GM20431 (cell line): Measurements from ENCODE around the gene PRDM10.

ENCODE experiments used
- in situ Hi-C: fragments of 300-500 bp; cut with MseI, MboI; formaldehyde crosslinking; loops from one replicate; pipeline ENCODE4 v1.15.0; 2020; ENCODE audit warnings: low sequenced_read_pairs; ENCODE audit not compliant: unreplicated experiment

Gene PRDM10, protein sequence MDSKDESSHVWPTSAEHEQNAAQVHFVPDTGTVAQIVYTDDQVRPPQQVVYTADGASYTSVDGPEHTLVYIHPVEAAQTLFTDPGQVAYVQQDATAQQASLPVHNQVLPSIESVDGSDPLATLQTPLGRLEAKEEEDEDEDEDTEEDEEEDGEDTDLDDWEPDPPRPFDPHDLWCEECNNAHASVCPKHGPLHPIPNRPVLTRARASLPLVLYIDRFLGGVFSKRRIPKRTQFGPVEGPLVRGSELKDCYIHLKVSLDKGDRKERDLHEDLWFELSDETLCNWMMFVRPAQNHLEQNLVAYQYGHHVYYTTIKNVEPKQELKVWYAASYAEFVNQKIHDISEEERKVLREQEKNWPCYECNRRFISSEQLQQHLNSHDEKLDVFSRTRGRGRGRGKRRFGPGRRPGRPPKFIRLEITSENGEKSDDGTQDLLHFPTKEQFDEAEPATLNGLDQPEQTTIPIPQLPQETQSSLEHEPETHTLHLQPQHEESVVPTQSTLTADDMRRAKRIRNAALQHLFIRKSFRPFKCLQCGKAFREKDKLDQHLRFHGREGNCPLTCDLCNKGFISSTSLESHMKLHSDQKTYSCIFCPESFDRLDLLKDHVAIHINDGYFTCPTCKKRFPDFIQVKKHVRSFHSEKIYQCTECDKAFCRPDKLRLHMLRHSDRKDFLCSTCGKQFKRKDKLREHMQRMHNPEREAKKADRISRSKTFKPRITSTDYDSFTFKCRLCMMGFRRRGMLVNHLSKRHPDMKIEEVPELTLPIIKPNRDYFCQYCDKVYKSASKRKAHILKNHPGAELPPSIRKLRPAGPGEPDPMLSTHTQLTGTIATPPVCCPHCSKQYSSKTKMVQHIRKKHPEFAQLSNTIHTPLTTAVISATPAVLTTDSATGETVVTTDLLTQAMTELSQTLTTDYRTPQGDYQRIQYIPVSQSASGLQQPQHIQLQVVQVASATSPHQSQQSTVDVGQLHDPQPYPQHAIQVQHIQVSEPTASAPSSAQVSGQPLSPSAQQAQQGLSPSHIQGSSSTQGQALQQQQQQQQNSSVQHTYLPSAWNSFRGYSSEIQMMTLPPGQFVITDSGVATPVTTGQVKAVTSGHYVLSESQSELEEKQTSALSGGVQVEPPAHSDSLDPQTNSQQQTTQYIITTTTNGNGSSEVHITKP

DNA sequence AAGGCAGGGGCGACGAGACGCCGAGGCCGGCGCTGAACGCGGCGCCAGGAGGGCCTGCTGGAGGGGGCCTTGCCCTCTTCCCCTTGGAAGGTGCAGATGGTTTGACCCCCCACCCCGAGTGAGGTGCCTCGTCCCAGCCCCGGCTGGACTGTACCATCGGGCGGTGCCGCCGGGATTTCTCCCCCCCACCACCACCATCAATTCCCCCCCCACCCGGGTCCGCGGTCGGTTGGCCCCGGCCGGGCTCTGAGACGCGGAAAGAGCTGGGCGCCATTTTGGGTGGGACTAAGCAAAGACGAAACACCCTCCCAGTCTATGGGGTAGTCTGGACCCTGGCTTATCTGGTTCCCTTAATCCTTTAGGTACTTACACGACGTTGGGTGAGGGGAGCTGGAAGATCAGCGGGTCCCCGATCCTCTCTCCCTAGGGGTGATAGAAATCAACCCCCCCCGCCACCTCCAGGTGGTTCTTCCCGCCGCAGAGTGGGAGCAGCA, at the start of gene PRDM10:
Gene PRDM10 (minus strand): TSS at position 484 of the 494 bp plus-strand sequence. CDS start 41,871 bp downstream, outside the sequence.
- in situ Hi-C loops = no loop called here

DNA sequence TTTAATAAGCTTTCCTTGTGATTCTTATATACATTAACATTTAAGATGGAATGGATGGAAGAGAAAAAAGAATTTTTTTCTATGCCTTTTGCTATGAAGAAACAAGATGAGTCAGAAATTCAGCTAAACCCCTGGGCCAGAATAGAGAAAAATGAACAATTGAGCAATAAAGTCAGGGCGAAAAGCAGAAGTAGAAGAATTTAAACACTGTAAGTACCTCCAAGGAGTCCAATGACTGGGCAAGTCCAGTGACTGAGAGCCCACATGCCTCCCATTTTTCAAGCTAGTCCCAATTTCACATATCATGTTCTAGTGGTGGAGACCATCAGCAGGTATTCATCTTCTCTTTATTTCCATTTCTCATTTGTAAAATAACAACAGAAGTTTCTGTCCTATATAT, 48.4 kb upstream of the PRDM10 start:
- in situ Hi-C loops = no loop called here

DNA sequence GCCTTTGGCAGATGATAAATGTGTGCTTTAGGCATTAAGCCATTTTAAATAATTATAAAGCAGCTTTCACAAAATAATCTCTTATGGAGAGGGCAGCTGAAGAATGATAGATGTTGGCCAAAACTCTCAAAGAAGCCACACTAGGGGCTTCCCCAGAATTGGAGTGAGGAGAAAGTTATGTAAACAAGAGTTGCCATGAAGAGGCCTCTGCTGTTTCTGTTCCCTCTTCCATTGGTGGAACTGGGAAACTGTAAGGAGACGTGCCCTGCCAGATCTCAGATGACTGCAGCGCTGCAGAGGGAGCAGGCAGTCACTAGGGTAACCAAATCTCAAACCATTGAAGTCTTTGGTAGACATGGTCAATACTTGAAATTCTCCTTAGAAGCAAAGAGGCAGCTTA, 47.6 kb upstream of the PRDM10 start:
- in situ Hi-C loops = no loop called here

DNA sequence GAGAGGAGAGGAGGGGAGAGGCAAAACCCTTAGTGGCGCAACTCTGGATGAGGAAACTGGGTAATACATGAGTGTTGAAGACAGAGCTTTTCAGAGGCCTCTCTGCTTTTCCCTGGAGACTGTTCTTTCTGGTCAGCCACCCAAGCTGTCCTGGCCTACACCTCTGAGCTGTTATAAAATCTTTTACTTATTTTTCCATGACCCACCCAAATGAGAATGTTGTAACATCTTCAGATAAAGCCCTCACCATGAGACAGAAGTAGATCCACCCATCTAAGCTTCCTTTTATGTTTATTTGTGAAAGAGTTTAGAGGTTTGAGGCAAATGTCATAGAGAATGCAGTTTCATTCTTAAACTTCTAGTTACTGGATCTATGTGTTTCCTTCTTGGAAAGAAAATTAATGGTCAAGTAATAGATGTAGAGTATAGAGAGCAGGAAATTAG, 46.7 kb upstream of the PRDM10 start:
- in situ Hi-C loops = no loop called here

DNA sequence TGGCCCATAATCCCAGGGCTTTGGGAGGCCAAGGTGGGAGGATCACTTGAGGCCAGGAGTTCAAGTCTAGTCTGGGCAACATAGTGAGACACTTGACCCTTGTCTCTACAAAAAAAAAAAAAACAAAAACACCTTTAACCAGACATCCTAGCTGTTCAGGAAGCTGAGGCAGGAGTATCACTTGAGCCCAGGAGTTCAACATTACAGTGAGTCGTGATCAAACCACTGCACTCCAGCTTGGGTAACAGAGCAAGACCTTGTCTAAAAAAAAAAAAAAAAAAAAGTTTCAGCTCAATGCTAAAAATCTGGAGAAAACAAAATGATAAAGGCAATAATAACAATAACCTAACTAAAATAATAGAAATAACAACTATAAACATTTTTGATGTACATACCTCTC, 44.5 kb upstream of the PRDM10 start:
- in situ Hi-C loops = no loop called here

DNA sequence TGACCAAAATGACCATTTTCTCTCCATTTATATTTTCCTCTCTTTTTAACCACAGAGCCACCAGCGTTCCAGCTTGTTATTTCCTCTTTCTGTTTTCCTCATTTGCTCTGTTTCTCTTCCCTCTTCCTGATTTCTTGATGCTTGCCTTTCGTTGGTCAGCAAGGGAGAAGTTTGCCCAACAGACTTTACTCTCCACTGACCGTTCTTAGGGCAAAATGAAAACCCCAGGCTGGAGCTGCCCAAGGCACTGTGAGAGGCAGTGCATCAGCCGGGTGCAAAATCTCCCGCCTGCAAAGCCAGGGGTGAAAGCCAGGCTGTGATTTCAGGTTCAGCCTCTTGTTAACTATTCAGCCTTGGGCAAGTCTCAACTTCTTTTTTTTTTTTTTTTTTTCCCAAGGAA, 40.9 kb upstream of the PRDM10 start:
- in situ Hi-C loops = no loop called here

DNA sequence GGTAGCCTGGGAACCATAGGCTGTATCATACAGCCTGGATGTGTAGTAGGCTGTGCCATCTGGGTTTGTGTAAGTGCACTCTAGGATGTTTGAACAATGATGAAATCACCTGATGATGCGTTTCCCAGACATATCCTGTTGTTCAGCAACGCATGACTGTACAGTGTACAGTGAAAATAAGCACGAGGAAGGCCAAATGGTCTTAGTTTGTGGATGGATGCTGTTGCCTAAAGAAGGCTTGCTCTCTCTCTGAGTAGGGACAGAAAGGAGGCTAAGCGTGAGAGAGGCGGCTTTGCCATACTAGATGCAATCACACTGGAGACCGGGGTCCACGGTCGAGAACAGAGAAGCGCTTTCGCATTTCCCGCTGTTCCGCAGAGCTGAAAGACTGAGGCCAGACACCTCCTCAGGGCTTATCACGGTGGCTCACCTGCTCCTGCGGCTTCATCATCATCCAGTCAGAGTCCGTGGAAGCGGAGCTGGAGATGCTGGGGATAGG, 39.5 kb upstream of the PRDM10 start:
- in situ Hi-C loops = no loop called here

DNA sequence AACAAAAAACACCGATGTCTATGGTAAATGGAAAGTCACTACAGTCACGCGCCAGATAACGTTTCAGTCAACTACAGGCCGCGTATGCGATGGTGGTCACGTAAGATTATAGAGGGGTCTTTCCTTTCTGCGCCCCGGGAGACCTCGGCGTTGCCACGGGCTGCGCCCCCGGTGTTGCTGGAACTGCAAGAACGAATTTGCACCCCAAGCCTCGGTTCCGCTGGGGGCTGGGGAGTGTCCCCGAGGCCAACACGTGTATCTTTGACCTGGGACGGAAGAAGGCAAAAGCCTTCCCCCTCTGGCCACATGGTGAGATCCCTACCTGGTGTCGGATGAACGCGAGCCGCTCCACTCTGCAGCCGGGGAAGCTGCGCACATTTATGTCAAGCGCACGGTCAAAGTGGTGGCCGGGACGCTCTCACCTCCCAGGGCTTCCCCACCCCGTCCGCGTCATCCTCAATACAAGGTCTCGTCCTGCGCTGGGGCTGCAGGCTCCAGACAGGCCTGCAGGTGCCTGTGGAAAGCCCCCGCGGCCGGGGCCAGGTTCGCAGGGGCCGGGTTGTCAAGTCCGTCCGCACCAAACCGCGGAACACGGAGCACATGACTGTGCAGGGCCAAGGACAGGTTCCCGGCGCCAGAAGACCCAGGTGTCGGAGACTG, 37.8 kb upstream of the PRDM10 start:
- in situ Hi-C loops = no loop called here

DNA sequence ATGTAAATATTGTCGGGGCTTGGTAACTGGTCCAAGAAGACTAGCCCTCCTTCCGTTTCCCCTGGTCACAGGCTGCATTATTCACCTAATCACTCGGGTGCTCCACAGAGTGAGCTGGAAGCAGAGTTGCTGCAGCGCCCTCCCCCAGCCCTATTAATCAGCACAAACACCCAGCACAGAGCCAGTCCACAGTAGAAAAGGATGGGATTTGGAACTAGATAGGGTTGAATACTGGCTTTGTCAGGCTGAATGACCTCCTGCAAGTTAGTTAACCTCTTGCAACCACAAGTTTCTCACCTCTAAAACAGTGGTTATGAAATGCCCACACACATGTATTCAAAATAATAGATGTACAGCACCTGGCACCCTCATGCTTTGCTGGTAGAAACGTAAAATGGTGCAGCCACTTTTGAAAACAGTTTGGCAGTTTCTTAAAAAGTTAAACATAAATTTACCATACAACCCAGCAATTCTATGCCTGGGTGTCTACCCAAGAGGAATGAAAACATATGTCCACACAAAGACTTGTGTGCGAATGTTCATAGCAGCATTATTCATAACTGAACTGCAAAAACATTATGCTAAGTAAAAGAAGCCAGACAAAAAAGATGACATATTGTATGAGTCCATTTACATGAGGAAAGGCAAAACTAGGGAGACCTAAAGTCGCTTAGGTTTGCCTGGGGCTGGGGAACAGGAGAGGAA, 35.4 kb upstream of the PRDM10 start:
- in situ Hi-C loops = no loop called here

DNA sequence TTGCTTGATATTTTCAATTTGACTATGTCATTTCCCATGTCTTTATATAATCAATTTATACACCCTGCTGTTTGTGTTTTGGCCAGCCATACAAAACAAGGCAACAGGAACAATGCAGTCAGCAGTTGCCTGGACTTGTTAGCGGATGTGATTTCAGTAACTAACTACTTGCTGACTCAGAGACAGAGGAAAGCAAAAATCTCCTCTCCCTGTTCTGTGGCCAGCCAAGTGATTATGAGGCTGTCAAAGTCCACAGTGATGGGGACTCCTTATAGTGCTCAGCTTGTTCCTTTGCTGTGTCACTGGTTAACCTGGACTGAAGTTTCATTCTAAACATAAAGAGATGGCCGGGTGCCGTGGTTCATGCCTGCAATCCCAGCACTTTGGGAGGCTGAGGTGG, 34.4 kb upstream of the PRDM10 start:
- in situ Hi-C loops = no loop called here

DNA sequence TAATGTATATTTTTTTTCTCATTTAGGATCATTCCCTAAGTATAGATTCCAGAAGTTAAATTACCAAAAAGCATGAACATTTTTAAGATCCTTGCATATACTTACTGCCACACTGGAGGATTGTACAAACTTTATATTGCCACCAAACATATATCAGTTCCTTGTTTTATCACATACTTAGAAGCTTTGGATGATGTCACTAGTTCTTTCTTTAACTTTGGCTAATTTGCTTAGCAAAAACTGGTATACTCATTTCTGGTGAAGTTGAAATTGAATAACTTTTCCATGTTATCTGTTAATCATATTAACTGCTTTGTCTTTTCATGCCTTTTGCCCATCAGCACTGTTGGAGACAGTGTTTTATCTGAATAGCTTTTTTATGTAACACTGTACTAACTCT, 31.6 kb upstream of the PRDM10 start:
- in situ Hi-C loops = no loop called here

DNA sequence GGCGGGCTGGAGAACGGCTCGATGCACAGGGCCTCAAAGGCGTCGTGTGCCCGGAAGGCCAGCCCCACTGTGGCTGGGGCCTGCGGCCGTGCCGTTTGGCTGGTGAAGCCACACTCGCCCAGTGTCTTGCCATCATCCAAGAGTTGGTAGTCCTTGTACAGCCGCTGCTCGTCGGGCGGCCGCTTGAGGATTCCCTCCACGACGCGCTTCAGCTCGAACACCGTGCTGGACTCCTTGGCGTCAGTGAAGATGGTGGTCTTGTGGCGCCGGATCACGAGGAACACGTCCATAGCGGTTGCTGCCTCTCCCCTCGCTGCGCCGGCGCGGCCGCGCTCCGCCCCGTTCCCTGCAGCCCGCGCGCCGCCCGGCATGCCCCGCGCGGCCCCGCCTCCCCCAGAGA, 30.3 kb upstream of the PRDM10 start:
- in situ Hi-C loops = no loop called here

DNA sequence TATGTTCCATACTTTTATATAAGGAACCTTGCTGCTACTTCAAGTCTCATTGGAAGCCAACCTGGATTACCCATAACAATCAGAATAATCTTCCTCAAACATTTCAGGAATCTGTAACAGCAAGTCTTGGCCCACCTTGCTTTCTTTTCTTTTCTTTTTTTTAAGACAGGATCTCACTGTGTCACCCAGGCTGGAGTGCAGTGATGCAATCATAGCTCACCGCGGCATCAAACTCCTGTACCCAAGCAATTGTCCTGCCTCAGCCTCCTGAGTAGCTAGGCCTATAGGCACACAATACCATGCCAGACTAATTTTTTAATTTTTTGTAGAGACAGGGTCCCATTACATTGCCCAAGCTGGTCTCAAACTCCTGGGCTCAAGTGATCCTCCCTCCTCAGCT, 29.3 kb upstream of the PRDM10 start:
- in situ Hi-C loops = no loop called here

DNA sequence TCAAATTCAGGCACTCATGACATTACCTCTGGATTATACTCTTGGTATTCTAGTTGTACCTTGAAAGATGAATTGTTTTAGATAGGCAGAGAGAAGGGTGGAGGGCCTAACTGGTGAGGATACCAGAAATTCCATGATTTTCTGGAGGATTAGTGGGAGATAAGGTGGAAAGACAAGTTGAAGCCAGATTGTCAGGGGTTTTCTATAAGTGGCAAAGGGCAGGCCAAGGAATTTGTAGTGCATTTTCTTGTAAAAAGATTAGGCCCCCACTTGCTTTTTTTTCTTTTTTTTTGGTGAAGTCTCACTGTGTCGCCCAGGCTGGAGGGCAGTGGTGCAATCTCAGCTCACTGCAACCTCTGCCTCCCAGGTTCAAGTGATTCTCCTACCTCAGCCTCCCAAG, 28.4 kb upstream of the PRDM10 start:
- in situ Hi-C loops = no loop called here

DNA sequence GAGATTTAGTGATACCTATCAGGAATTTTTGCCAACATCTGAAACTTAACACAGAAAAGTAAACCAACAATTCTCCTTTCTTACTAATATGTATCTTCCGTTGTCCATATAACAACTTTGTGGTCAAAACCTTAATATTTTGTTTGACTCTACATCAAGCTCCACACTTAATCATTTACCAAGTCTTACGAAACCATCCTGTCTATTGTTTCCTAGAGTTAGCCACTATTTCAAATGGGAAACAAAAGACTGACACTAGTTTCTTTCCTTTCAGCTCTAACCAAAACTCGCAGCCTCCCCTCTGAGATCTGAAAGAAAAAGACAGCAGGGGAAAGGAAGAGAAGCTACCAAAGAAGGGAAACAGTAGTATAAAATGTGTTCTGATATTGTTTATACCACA, 26.5 kb upstream of the PRDM10 start:
- in situ Hi-C loops = no loop called here

DNA sequence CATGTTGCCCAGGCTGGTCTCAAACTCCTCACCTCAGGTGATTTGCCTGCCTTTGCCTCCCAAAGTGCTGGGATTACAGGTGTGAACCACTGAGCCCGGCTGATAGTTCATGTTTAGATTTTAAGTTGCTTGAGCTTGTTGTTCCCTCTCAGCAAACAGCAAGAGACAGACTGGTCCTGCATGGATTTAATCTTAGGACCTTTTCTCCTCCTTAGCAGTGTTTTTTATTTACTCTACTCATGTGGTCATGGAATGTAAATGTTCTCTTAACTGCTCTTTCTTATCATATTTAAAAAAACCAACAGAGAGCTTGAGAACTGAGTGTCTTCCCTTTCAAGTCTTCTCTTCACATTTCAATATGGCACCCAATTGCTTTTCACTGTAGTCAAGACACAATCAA, 22.7 kb upstream of the PRDM10 start:
- in situ Hi-C loops = no loop called here

DNA sequence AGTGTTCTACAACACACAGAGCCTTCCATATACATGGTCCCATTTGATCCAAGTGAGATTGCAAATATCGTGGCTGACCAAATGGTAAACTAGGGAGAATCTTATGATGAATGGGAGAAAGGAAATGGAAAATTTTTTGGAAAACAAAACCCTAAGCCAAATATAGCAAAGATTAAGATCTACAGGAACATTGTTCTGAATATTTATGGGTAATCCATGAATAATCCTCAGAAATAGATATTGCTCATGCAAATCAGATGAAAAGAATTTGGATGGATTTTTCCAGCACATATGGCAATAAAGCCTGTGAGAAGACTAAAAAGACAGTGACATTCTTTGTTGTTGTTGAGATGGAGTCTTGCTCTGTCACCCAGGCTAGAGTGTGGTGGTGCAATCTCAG, 21.7 kb upstream of the PRDM10 start:
- in situ Hi-C loops = no loop called here

DNA sequence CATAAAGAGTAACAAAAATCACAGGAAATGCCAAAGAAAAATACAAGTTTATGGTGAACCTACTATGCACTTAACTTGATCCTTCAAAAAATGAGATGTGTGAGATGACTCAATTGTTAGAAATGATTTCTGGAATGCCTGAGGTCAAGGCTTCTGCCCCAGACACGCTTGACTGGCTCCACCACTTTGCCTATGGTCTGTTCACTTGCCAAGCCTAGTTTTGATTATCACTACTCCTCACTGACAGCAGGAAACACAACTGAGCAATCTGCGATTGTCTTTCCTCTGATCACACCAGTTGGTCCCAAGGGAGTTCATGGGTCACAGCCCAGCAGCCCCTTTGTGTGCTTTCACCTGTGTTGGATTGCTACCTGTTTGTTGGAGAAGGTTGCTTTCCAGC, 20.6 kb upstream of the PRDM10 start:
- in situ Hi-C loops = no loop called here

DNA sequence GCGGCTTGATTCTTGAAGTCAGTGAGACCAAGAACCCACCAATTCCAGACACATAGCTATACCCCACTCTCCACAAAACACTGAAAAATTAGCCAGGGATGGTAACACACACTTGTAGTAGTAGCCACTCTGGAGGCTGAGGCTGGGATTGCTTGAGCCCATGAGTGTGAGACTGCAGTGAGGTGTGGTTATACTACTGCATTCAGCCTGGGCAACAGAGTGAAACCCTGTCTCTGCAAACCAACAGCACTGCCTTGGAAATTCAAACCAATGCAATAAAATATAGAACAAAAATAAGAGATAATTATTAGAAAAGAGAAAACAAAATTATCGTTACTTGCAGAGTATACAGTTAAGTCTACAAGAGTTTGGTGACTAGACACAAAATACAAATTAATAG, 20.2 kb upstream of the PRDM10 start:
- in situ Hi-C loops = no loop called here
